ENCODE data around the gene USH2A.

USH2A gene

DNA sequence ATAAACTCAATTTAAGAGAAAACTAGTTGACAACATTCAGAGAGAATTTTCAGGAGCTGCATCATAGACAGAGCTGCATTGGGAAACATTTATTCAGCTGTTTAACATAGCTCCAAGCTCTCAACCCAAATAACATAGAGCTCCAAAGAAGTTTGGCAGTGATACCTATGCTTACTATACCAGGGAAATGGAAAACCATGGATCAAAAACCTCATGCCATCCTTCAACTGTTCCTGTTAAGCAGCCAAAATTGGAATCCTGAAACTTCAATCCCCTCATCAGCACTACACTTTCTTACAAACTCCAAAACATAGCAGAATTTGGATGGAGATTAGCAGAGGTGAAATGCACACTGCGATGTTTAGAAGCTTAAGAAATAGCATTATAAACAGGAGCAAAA is 164.4 kb downstream of the USH2A start:
- DNase-seq = no peak

DNA sequence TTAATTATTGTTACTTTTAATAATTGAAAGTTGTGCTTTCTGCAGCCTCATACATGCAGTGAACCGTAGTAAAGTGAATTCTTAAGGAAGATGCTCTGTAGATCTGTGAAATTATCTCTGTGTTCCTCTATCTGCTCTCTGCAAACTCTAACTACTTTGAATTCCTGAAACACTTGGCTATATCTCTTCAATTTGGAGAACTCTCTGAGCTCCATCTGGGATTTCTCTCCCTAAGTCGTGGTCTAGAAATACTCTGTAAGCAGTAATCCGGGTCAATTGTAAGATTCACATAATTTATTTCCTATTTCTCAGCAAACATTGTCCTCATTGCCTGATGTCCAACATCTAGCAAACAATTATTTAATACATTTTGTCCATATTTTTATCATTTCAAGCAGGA is 164.9 kb downstream of the USH2A start:
- no peak for DNase-seq

DNA sequence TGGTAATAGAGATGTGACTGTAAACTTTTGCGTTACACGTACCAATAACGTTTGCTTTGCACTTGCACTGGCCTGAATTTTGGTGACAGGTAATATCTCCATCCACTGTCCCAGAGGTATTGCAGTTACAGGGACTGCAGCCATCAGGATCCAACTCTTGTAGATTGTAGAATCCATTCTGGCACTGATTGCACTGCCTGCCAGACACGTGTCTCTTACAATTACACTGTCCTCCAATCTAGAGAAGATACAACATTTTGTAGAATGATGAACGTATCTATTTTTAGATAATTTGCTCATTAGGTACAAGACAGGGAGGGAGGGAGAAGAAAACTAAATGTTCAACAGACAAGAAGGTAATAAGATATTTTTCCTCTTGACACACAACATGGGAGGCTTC is 172.4 kb downstream of the USH2A start:
- DNase-seq = no peak

GRCh38 chr1:216248628-216249027 is 174.6 kb downstream of the USH2A start:
- DNase-seq = no peak

GRCh38 chr1:216247937-216248336 is 175.3 kb downstream of the USH2A start:
- no peak for DNase-seq

- no peak for DNase-seq
These were observed 176.6 kb downstream of the USH2A start for GRCh38 chr1:216246577-216247203.

DNA sequence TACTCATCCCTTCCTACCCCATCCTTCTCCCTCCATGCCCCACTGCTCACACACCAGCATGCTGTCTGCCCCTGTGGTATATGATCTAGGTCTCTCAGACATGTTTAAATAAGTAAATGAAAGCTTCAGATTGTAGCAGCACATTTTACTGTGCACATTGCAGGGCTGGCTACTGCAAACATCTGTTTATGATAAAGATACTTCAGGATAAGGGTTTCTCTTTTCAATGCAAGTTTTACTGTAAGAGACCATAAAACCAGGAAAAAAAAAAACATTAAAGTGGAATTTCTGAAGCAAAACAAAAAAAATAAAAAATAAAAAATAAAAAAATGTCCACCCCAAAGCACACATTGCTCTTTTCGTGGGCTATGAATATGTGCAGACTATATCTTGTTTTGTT is 184.4 kb downstream of the USH2A start:
- no peak for DNase-seq

DNA sequence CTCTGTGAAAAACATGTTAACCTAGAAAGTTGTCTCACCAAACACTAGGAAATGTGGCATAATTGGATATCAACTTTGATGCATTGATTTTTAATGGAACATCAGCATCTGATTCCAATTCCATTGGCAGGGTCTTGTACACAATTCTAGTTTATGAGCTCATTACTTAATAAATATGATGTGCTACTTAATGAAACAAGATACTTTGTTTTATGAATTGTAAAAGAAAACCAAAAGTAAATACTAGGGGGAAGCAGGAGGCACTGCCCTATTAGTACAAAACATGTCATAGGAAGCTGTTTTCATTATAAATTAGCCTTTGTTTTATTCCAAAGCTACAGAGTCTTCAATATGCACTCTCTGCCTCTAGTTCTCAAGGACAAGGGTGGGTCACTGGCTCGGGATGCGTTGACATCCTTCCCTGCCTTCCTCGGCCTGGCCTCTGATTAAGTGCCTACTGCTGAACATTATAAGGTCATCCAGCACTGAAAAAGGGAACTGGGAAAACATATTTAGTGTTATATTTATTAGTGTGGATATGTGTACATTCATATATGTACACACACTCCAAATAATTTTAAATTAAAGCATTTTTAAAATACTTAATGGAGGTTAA is 185.2 kb downstream of the USH2A start:
- DNase-seq = no peak

DNA sequence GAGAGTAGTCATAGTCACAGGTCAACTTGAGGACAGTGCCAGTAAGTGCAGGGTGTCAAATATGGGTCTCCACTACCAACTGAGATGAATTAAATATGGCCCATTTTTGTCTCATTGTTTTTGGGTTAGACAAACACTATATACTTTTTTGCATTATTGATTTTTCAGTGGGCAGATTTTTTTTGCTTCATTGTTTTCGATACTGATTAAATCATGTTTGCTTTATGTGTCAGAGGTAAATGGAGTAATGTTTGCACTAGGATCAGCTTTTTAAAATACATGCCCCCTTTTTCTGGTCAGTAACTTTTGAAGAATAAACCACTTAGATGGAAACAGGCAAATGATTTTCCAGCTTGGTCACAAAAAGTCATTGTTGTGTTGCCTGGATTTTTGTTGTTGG is 199.0 kb downstream of the USH2A start:
- no peak for DNase-seq

GRCh38 chr1:216223486-216223885 is 199.8 kb downstream of the USH2A start:
- DNase-seq = no peak

DNA sequence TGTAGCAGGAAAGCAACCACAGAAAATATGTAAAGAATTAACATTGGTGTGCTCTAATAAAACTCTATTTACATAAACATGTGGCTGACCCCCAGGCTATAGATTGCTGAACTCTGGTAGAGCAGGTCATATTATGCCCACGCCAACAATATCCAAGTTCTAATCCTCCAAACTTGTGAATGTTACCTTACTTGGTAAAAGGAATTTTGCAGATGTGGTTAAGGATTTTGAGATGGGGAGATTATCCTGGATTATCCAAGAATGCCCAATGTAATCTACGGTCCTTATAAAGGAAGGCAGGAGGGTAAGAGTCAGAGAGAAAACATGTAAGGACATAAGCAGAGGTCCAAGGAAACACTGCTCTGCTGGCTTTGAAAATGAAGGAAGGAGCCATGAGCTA is 201.0 kb downstream of the USH2A start:
- no peak for DNase-seq

DNA sequence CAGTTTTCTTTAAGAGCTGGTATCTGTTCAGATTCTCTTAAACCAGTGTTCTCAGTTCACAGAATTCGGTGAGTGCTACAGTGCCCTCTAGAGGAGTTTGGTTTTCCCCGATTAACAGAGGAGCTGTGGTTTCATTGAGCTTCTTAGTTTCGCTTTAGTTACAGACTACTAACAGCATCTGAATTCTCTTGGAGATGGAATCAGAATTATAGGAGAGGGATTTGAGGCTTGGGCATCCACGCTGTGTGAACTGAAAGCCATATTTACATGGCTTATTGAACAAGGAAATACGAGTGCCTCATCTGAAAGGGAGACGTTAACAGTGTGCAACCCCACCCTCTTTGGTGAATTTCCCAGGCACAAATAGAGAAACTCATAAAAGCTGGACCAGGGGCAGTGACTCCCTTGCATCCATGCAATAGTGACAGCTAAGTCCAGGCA is 202.0 kb downstream of the USH2A start:
- no peak for DNase-seq

DNA sequence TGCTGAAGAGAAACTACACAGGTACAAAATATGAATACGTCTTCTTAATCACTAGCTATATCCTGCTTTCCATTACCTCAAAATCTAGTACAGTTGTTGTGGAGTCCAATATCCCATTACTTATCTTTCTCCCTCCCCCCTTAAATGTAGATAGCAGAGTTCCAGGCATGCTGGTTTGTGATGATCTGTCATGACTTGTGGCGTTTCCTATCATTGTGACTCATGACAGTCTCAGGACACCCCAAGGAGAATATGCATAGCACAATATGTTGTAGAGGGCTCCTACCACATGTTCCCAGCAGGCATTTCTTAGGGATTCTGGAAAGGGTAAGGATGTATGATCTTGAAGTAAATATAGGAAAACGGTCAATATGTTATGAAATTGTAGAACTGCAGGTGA is 206.9 kb downstream of the USH2A start:
- DNase-seq = no peak

GRCh38 chr1:216215169-216215568 is 208.1 kb downstream of the USH2A start:
- DNase-seq = no peak

DNA sequence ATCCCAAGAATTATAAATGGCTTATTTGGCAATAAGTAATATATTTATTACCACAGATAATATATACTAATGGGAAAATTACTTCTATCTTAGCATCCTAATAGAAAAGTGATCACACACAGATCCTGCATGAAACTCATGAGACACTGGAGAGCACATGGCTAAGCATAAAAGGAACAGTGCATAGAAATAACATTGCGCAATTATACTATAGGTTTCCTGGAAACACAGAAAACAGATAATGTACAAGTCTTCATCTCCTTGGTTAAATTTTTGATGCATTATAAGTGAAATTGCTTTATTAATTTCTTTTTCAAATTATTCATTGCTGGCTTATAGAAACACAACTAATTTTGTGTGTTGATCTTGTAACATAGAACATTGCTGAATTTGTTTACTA is 210.4 kb downstream of the USH2A start:
- no peak for DNase-seq

DNA sequence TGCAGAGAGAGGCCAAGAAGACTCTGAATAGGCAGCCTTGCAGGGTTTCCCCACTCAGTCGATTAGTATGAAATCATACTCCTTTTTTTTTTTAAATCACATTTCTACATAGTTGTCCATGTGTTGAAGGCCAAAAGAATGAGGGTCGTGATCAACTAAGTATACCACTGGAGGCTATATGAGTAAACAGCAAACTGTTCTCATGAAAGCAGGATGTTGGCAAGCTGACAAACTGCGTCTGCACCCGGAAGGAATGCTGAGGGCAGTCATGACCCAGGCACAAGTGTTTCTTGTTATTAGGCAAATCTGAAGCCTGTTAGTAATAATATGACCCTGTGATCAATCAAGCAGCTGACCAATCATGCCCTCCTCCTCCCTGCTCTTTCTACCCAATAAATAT is 213.2 kb downstream of the USH2A start:
- DNase-seq = no peak

DNA sequence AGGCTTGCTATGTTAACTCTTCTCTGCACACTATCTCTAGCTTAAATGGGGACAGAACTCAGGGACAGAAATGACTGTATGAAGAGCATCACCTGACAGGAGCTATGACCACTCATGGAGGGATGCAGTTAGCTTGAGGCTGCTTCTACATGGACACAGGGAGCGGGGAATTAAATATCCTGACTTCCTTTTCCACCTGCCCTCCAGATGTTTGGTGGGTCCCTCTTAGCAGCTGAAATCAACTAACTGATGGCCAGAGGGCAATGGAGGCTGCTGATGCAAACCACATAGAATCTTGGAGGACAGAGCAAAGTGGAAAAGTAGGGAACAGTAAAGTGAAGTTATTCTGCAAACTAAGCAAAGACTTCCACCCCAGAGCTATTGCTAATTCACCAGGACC is 214.1 kb downstream of the USH2A start:
- no peak for DNase-seq

- DNase-seq = no peak
These were observed 216.1 kb downstream of the USH2A start for GRCh38 chr1:216207154-216207553.

DNA sequence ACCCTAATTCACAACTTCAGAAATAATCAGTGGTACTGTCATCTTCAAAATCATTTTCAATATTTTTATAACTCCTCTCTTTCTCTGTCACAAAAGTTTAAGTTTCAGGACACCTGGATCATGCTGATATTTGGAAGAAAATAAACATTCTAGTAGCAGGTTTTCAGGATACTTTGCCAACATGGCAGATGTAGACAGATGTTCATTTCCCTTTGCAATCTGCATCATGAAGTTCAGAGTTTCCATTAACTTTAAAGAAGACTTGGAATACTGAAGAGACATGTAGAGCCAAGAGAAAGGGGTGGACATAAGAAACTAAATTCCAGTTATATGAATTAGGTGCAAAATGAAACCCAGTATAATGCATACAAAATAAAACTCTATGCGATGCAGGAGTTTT is 218.1 kb downstream of the USH2A start:
- DNase-seq = no peak

- DNase-seq = no peak
These were observed 221.3 kb downstream of the USH2A start for GRCh38 chr1:216201946-216202345.

DNA sequence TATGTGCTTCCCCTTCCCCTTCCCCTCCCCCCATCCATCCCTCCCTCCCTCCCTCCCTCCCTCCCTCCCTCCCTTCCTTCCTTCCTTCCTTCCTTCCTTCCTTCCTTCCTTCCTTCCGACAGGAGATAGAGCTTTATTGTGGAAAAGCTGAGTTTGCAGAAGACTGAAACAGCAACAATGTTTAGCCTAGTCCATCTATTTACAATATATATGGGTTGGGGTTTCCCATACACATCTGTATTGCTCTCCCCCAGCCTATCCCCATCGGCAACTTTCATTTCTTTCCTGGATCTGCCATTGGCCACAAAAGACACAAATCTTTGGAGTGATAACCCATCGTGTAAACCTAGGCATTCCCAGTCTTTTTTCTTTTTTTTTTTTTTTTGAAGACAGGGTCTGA is 222.3 kb downstream of the USH2A start:
- DNase-seq = no peak

DNA sequence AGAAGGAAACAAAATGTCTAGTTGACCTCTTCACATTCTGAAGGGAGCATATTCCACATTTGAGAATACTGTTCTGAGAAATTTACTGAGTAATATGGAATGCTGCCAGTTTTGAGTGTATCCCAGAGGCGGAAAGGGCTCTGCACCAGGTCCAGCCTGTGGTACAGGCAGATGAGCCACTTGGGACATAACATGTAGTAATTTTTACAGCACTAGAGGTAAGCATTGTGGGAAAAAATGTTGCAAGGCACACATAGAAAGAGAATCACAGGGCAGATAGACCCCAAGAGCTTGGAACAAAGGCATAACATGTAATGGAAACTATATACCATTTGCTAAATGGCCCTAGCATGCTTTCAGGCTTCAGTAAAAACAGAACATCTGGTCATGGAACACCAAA is 228.5 kb downstream of the USH2A start:
- no peak for DNase-seq

DNA sequence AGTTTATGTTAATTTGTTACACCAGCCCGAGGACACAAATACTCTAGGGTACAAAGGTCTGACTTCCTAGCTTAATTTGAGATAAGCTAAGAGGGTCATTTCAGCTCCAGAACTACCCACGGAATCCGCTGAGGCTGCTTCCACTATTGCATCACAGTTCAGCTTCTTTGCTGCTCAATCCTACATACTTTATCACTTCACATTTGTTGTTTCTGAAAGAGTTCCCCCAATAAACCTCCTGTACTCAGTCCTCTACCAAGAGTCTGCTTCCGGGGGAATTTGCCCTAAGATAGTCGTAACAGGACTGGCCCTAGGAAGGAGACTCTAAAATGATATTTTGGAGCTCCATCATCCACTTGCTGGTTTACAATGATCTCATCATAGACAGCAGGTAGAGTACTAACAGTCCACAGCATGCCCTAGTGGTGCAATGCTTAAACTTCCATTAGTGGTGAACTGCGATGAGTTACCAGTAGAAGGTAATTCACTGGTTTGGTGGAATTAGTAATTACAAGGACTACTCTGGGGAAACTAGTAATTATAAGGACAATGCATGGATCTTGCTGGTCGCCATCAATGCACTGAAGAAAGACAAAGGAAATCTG is 229.3 kb downstream of the USH2A start:
- no peak for DNase-seq

DNA sequence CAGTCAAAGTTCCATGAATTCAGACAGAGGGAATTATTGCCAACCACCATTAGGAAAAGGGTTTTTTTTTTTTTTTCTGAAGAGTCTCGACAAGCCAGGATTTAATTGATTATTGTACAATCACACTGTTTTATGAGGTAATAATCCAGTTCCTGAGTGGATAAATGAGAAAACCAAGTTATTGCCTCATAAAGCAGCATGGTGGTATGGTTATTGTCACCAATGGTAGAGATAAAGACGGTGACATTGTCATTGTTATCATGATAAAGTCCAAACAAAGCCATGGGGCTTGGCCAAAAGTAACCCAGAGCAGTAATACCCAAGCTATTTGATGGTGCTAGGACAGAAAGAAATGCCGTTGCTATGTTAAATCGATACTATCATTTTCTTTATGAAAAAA is 232.8 kb downstream of the USH2A start:
- DNase-seq = no peak

DNA sequence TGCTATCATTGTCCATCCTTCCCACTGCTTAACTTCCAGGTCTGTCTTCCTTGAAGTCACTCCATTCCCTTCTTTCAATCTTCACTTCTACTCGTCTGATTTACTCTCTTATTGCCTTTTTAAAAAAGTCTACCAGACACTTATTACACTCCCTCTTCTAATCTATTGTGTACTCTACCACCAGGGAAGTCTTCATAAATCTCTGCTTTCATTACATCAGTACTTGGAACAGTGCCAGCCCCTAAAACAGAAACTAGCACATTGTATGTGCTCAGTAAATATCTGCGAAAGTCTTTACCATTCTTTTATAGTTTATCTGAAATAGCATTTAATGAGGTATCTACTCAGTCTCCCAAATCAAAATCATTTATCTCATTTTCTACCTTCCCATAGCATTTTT is 236.4 kb downstream of the USH2A start:
- no peak for DNase-seq

Data from activated CD4-positive, alpha-beta T cell treated with anti-CD3 and anti-CD28 coated beads for 1 hour (primary cell).